ENCODE measurements around the gene ITGB8.

The ITGB8 gene

DNA sequence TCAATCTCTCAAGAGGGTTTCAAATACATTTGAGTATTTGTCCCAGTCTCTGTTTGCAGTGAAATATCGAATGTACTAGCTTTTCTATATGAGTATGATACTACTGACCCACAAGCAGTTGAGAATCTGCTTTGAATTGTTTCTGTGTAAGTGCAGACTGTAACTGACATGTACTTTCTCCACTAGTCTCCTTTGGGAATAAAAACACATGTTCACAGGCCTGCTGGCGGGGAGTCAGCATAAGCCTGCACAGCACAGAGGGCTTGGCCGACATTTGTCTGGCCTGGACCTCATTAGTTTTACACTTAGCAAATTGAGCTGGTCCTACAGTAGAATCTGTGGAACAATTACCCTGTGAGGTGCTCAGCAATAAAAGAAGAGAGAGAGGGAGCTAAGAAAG is 72.6 kb downstream of the ITGB8 start:
- DNase-seq (ENCODE audit: low read depth, low spot score), result no peak
- H3K4me3 ChIP-seq (ENCODE audit: low read length), result no peak overlapping the region

DNA sequence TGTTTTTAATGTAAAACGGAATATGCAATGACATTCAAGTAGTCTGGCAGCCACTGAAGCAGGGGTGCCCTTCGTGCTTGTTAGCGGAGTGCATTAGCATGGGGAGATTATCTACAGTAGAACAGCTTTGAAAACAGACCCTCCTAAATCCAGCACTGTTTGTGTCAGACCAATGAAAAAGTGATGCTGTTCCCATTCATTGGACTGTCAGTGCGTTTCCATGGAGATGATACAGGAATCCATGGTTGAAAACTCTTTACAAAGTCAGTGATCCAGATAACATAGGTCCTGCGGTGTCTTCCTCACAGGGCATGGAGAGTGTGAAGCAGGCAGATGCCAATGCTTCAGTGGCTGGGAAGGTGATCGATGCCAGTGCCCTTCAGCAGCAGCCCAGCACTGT is 73.6 kb downstream of the ITGB8 start:
- no peak for DNase-seq (ENCODE audit: low read depth, low spot score)
- H3K4me3 ChIP-seq (ENCODE audit: low read length), result no peak overlapping the region

DNA sequence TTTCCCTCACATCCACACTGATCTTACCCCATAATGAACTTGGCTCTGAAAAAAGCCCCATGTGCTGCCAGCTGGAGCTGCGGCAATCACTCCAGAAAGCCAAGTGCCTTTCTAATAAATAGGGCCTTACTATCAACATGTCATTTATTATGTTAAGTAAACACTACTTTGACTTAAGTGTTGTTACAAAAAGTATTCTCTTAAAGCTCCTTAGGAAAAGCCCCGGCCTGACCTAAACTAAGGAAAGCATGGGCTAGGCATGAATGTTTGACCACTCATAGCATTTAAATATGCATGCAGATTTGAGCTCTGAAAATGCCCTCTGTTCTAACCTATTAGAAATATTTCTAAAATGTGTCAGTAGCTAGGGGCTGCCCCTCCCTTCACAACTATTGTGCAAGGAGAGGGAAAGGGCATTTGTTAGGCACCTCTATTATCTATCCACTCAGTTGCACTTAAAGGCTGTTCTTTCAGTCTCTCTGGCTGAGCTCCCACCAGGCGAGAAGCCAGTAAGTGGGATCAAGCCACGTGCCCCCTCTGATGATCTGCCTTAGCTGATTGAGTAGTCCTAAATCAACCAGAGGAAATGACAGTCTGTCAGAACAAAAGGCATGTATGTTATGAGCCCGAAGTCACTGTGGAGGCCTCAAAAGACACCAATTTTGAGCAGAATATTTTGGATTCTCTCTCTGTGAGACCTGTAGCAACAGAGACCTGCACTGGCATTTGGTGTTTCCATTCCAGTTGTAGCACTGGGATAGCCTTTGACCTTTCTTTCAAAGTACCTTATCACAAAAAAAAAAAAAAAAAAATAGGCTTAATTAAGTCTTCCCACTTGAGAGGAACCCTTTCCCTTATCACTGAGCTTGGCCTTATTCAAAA is 77.1 kb downstream of the ITGB8 start:
- H3K4me3 ChIP-seq (ENCODE audit: low read length), result no peak overlapping the region
- no peak for DNase-seq (ENCODE audit: low read depth, low spot score)

DNA sequence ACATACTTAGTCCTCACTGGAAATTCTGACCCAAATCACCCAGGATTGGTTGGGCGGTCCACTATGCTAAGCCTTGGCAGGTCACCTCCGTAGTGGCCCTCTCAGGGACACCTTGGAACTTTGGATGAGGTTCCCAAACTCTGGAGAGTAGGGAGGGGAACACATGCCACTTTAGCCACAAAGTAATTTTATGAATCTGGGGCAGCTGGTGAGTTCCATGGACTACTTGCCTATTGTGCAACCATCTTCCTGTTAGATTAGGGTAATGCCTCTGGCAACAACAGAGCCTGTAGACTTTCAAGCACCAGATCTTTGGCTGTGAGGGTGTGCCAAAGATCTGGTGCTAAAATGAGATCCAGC is 77.7 kb downstream of the ITGB8 start:
- DNase-seq (ENCODE audit: low read depth, low spot score), result no peak
- H3K4me3 ChIP-seq (ENCODE audit: low read length), result no peak overlapping the region

DNA sequence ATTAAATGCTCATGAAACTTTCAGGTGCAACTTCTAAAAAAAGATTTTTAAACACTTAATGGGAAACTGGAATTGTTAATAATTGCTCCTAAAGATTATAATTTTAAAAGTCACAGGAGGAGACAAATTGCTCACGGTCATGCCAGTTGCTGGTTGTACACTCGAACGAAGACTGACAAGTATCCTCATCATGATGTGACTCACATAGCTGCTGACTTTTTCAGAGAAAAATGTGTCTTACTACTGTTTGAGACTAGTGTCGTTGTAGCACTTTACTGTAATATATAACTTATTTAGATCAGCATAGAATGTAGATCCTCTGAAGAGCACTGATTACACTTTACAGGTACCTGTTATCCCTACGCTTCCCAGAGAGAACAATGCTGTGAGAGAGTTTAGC is 79.3 kb downstream of the ITGB8 start:
- DNase-seq (ENCODE audit: low read depth, low spot score), result no peak
- H3K4me3 ChIP-seq (ENCODE audit: low read length), result no peak overlapping the region

DNA sequence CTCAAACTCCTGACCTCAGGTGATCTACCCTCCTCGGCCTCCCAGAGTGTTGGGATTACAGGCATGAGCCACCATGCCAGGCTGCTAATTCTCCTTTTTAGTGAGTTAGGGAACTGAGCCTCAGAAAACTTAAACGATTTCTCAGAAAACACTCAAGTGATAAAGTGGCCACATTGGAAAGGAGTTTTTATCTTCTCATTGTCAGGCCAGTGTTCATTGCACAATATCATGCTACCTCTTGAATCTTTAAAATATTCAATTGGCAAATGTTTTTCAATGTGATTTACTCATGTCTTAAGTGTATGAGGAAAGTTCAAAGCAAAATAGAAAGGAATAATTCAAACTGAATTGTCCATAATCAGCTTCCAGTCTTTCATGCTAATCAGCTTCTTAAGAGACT is 80.7 kb downstream of the ITGB8 start:
- DNase-seq (ENCODE audit: low read depth, low spot score), result no peak
- H3K4me3 ChIP-seq (ENCODE audit: low read length), result no peak overlapping the region

DNA sequence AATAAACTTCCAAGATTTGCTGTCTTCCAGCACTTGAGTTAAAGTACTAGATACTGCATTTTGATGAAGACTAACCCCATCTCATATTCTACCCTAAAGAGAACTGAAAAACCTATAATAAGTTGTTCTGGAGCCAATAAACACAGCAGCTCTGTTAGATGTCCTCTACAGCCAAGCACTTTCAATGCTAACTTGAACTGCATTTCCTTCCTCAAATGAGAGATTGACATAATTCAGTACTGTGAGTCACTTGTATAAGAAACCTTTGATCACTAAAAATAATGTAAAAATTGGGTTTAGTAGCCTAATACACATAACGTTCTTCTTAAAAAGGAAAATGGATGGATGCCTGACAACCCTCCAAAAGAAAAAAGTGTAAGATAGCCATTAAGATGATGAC is 81.3 kb downstream of the ITGB8 start:
- no peak for DNase-seq (ENCODE audit: low read depth, low spot score)
- no peak overlapping the region for H3K4me3 ChIP-seq (ENCODE audit: low read length)

DNA sequence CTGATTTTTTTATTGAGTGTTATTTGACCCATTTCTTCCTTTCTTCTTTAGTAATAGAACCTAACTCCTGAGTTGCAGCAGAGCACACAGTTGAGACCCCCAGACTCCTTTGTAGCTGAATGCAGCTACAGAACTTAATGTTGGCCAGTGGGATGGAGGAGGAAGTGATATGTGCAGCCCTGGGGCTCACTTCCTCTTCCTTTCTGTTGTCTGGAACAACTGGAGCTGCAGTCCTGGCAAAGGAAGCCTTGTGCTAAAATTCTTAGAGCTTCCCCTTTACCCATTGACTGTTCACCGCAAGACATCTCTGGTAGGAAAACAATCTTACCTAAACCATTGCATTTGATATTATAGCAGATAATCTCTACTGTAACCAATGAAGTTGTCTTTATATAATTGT is 86.6 kb downstream of the ITGB8 start:
- no peak for DNase-seq (ENCODE audit: low read depth, low spot score)

DNA sequence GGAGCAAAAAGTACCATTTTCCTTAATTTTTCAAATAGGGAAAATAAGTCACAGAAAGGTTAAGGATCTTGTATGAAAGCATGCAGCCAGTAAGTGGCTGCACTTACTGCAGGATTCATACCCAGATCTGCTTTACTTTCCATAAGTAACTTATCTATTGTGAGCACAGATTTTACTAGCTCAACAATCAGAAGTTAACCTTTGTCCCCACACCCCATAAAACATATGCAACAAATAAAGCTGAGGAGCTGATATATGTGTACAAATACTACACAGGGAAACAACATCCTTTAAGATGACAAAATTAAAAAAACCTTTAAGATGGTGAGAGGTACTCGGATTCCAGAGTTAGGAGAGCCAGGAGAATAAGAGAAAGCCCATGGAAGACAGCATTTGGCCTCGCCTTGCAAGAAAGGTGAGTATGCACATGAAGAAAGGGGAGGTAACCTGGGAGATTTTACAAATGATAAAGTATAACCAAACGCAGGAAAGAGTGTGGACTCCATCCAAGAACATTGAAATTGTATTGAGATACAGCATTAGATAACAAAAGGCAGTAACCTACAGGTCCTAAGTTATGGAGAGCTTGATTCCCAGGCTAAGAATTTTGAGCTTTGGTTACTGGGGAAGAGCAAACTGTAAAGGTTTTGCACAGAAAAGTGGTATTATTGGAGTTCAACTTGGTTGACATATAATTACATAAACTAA is 87.1 kb downstream of the ITGB8 start:
- H3K4me3 ChIP-seq (ENCODE audit: low read length), result no peak overlapping the region
- DNase-seq (ENCODE audit: low read depth, low spot score), result no peak

More for the DNA sequence above, 86.6 kb downstream of the ITGB8 start:
- H3K4me3 ChIP-seq (ENCODE audit: low read length), result no peak overlapping the region

DNA sequence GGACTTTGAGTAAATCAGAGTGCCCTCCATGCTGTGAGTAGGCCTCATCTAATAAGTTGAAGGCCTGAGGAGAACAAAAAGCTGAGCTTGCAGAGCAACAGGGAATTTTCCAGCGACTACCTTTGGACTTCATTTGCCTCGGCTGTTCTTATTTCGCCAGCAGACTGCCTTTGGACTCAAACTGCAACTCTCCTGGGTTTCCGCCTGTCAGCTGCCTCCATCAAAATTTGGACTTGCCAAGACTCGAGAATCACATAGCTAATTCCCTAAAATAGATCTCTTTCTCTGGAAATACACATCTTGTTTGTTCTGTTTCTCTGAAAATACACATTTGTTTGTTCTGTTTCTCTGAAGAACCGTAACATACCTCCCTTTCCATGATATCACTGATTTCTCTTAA is 93.8 kb downstream of the ITGB8 start:
- DNase-seq (ENCODE audit: low read depth, low spot score), result no peak
- no peak overlapping the region for H3K4me3 ChIP-seq (ENCODE audit: low read length)

DNA sequence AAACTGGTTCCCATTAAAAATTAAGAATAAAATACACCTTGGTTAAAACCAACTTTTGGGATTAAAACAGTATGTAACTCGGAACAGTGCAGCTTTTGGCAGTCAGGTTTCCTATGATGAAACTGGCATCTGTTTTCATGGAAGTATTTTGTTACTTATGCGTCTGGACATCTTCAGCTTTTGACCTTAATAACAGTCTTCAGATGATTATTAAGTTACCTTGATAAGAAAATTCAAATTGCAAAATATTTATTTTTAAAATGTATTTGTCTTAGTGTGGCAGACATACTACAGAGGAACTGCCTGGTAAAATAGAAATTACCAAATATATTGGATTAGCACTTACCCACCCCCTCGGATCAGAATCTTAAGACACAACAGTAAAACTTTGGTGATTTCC is 100.0 kb downstream of the ITGB8 start:
- DNase-seq (ENCODE audit: low read depth, low spot score), result no peak
- no peak overlapping the region for H3K4me3 ChIP-seq (ENCODE audit: low read length)

DNA sequence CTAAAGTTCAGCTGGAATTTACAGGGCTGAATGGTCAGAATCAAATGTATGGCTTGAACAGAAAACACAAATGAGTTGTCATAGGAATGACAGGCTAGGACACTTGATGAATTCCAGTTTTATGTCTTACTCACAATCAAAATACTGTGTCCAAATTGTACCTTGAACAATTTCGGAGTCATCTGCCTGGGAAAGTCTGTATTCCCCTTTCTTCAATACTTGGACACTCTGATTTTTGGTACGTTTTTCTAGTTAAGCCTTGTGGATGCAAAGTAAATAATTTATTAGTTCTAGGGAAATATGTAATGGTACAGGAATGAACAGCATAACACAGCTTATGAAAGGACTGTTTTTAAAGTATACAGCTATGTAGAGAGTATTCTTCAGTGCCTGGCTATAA is 100.4 kb downstream of the ITGB8 start:
- H3K4me3 ChIP-seq (ENCODE audit: low read length), result no peak overlapping the region
- no peak for DNase-seq (ENCODE audit: low read depth, low spot score)

DNA sequence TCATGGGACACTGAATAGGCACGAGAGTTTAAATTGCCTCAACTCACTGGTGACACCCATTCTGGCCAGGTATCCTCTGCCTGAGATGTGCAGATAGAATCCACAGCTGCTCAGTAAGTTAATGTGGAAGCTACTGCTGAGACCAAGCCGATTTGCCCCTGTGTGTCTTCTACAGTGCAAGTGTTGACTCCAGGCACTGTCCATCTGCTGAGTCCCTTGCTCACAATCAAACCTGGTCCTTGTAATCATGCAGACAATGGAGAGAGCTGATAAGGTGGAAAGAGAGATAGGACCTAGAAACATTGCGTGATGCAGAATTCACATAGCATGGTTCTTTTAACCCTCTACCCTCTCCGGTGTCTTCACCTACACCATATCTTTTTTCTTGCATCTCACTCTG is 101.4 kb downstream of the ITGB8 start:
- no peak for DNase-seq (ENCODE audit: low read depth, low spot score)

DNA sequence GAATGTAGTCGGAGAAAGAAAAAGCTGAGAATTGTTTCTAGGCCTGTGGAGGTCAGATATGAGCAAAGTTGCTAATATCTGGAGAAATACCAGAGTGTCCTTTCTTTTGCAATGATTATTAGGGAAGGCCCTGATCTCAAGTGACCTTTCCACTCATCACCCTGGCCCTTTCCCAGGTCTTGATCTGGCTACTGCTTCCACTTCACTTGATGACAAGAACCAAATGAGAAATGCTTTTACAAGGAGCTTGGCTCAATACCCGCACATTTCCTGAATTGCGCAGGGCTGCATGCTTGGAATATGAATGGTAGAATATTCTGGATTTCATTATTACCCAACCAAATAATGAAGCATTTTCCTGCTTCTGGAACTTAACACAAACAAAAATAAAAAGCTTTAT is 104.6 kb downstream of the ITGB8 start:
- no peak overlapping the region for H3K4me3 ChIP-seq (ENCODE audit: low read length)
- DNase-seq (ENCODE audit: low read depth, low spot score), result no peak

More for the DNA sequence above, 101.4 kb downstream of the ITGB8 start:
- H3K4me3 ChIP-seq (ENCODE audit: low read length), result no peak overlapping the region

DNA sequence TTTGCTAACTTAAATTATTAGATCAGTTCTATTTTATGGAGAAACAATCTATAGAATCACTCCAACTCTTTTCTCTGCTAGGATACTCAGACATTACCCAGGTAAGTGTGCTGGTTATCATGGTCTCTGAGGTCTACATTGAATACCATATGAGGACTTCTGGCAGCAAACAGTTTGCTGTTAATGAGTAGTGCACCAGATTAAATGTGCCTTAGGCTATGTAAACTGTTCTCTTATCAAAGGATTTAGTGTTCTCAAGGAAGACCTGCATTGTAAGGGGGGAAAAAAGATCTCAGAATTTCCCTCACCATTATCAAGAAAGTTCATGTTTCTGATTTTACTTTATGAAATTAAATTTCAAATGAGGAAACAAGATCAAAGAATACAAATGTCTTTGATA is 107.5 kb downstream of the ITGB8 start:
- H3K4me3 ChIP-seq (ENCODE audit: low read length), result no peak overlapping the region
- DNase-seq (ENCODE audit: low read depth, low spot score), result no peak

DNA sequence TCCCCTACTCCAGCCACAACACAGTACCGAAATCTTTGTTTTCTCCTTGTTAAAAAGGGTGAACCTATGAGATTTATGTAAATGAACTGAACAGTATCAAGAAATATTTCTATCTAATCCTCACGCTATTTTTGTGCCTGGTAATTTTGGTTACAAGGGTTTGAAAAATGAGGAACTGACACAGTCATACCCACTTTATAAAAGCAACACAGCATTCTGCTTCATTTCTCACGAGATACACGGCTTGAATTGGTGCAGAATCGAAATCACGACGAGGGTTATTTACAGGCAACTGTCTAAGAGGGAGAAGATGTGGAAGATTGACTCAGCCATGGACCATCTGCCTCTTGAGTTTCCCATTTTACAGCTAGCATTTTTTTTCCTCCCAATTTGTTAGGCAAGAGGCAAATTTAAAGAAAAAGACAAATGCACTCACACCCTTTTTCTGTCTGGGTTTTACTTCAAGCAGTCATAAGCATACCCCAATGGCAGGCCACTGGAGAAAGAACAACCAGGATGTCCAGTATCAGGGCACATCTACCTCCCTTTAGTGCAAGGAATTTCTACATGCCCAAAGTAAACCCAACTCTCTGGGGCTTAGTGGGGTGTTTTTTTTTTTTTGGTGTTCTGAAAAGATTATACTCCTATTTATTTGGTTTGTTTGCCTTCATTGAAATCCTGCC is 108.1 kb downstream of the ITGB8 start:
- no peak for DNase-seq (ENCODE audit: low read depth, low spot score)
- no peak overlapping the region for H3K4me3 ChIP-seq (ENCODE audit: low read length)

DNA sequence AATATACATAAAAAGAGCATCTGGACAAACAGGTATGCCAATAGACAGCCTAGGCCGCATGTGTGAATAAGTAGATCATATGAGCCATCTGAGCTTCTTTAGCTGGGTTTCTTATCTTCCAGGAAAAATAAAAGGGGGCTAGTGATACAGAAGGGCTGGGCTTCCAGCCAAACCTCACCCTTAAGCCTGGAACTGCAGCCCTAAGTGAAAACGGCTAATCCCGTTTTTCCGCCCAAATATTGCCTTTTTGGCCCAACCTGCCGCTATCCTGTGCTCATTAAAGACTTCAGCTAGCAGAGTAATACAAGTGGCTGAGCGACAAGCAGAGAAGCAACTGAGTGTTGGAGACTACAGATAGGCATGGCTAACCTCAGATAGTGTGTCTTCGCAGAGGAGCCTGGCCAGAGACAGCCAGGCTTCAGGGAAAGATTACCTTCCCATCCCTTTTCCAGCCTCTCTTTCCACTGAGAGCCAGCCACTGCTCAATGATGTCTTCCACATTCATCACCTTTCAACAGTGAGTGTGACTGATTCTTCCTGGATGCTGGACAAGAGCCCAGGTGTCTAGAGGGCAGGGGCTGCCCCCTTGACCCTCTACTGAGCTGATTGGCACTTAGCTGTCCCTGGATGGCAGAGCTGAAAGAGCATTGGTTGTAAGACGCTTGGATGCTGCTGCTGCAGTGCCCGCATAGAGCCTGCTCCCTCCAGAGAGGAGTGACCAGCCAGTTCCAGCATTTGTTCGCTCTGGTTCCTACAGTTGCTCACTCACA is 108.9 kb downstream of the ITGB8 start:
- no peak overlapping the region for H3K4me3 ChIP-seq (ENCODE audit: low read length)
- no peak for DNase-seq (ENCODE audit: low read depth, low spot score)

DNA sequence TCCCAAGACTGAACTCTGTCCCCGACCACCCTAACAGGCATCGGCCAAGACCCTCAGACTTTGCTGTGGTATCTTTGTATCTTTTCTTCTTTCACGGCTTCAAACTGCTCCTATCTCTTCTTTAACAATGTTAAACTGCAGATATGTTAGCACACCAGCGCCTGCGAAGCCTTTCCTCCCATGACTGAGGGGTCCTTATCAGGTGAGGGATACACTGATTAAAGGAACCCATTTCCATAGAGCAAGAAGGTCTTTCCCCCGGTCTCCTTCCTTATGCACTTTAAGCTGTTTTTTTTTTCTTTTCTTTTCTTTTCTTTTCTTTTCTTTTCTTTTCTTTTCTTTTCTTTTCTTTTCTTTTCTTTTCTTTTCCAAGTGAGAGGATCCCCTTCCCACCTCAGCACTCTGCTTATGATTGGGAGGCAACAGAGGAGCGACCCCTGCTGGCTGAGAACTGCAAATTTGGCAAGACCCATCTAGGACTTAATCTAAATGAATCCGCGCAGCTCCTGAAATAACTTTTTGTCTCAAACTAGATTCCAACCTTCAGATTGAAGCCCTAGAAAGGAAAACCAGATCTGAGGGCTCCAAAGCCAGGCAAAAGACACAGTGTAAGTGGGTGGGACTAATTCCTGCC is 109.9 kb downstream of the ITGB8 start:
- peak; percentile 6 for DNase-seq (ENCODE audit: low read depth, low spot score)
- H3K4me3 ChIP-seq (ENCODE audit: low read length), result no peak overlapping the region

DNA sequence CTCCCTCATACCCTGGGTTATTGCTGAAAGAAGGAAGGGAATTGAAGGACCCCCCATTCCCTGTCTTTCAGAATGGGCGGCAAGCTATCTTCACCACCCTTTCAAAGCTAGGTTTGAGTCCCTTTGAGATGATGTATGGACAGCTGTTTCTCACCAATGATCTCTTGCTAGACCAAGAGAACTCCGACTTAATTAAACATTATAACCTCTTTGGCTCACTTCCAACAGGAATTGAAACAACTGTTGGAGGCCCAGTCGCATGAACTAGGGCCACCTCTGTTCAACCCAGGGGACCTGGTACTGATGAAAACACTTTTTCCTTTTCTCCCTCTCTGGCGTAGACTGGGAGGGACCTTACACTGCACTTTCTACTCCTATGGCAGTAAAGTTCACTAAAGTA is 110.6 kb downstream of the ITGB8 start:
- DNase-seq (ENCODE audit: low read depth, low spot score), result no peak

More for the DNA sequence above, 110.6 kb downstream of the ITGB8 start:
- H3K4me3 ChIP-seq (ENCODE audit: low read length), result no peak overlapping the region

All from Jurkat, Clone E6-1 (cell line).